HepG2 (cell line): Measurements from ENCODE around the gene TRMU. TPM values are rescaled to one million over a fixed set of nuclear protein-coding genes. Genes with fewer than 3 reads are reported as not detected.

Experiments
- ATF2 ChIP-seq: sonication (generic); formaldehyde crosslinking; IDR thresholded peaks from 2 replicates; pipeline ENCODE4 v1.4.0; 2020; ENCODE audit warnings: missing genetic modification reagents
- BATF2 ChIP-seq: sonication (generic); formaldehyde crosslinking; IDR thresholded peaks from 2 replicates; pipeline ENCODE4 v1.8.0; 2022; ENCODE audit warnings: mild to moderate bottlenecking, missing genetic modification reagents, moderate library complexity
- BCL6 ChIP-seq: IDR thresholded peaks from 2 replicates; pipeline ENCODE4 v1.6.1; 2016; ENCODE audit warnings: missing genetic modification reagents, missing compliant biosample characterization
- CCAR2 ChIP-seq: fragments of 200-400 bp; formaldehyde crosslinking; optimal IDR thresholded peaks from 2 replicates; pipeline ENCODE3; 2018; ENCODE audit warnings: low read depth, mild to moderate bottlenecking, low read length, moderate library complexity
- CHD2 ChIP-seq: IDR thresholded peaks from 2 replicates; pipeline ENCODE4 v1.6.1; 2011; ENCODE audit warnings: low read depth, low read length, improper control_type of control experiment
- MAF1 ChIP-seq: sonication (generic); formaldehyde crosslinking; IDR thresholded peaks from 2 replicates; pipeline ENCODE4 v1.5.0; 2020; ENCODE audit warnings: missing genetic modification reagents, borderline replicate concordance
- RFX5 ChIP-seq: IDR thresholded peaks from 2 replicates; pipeline ENCODE4 v1.6.1; 2011; ENCODE audit warnings: low read depth, low read length, improper control_type of control experiment
- SMAD3 ChIP-seq: sonication (generic); formaldehyde crosslinking; IDR thresholded peaks from 2 replicates; pipeline ENCODE4 v1.4.0; 2020; ENCODE audit warnings: missing genetic modification reagents
- THYN1 ChIP-seq: sonication (generic); formaldehyde crosslinking; IDR thresholded peaks from 2 replicates; pipeline ENCODE4 v1.8.1; 2023; ENCODE audit warnings: low read depth, mild to moderate bottlenecking, moderate library complexity, missing genetic modification reagents, borderline replicate concordance
- TRAFD1 ChIP-seq: sonication (generic); formaldehyde crosslinking; IDR thresholded peaks from 2 replicates; pipeline ENCODE4 v1.5.1; 2020; ENCODE audit warnings: missing genetic modification reagents, mild to moderate bottlenecking, borderline replicate concordance
- U2AF1 ChIP-seq: fragments of 200-400 bp; formaldehyde crosslinking; optimal IDR thresholded peaks from 2 replicates; pipeline ENCODE3; 2017; ENCODE audit warnings: mild to moderate bottlenecking, low read depth, low read length
- ZBTB10 ChIP-seq: sonication (generic); formaldehyde crosslinking; IDR thresholded peaks from 2 replicates; pipeline ENCODE4 v1.4.0; 2020; ENCODE audit warnings: missing genetic modification reagents, borderline replicate concordance
- ZNF3 ChIP-seq: IDR thresholded peaks from 2 replicates; pipeline ENCODE4 v1.7.0; 2017; ENCODE audit warnings: inconsistent platforms
- ZNF414 ChIP-seq: sonication (generic); formaldehyde crosslinking; IDR thresholded peaks from 2 replicates; pipeline ENCODE4 v1.5.0; 2020; ENCODE audit warnings: missing genetic modification reagents
- ZNF567 ChIP-seq: sonication (generic); formaldehyde crosslinking; IDR thresholded peaks from 2 replicates; pipeline ENCODE4 v1.8.1; 2023; ENCODE audit warnings: mild to moderate bottlenecking, missing genetic modification reagents, borderline replicate concordance
- ZNF598 ChIP-seq: sonication (generic); formaldehyde crosslinking; IDR thresholded peaks from 2 replicates; pipeline ENCODE4 v1.5.1; 2020; ENCODE audit warnings: mild to moderate bottlenecking, missing genetic modification reagents, borderline replicate concordance
- ZNF605 ChIP-seq: sonication (generic); formaldehyde crosslinking; IDR thresholded peaks from 2 replicates; pipeline ENCODE4 v1.8.0; 2022; ENCODE audit warnings: mild to moderate bottlenecking, missing genetic modification reagents
- ZNF710 ChIP-seq: sonication (generic); formaldehyde crosslinking; IDR thresholded peaks from 2 replicates; pipeline ENCODE4 v1.5.0; 2020; ENCODE audit warnings: mild to moderate bottlenecking, missing genetic modification reagents, borderline replicate concordance
- polyA plus RNA-seq, 8 experiments: library from polyadenylated mRNA; depleted of rRNA in 3 of 8; stranded (reverse) in 7 of 8; unstranded in 1 of 8; fragments of >200 nt; fragmentation: Illumina TruSeq in 4 of 8; extraction: Trizol in 4 of 8; gene quantifications; 2 replicates each; pipeline versions ENCODE4 v1.2.1 to v1.2.3, GENCODE V29; 2011 to 2016; ENCODE audit warnings: low read depth in 4 of 8, missing spikeins in 1 of 8, mixed read lengths in 1 of 8; ENCODE audit not compliant: insufficient read depth in 1 of 8
- total RNA-seq, 5 experiments: library from RNA; depleted of rRNA; stranded (reverse); fragments of >200 nt; fragmentation: Illumina TruSeq; extraction: Trizol; gene quantifications; 2 replicates each; pipeline ENCODE4 v1.2.3, GENCODE V29; 2016; ENCODE audit warnings: low read depth in 1 of 5

The TRMU gene
- total and polyA plus RNA-seq, 2 of the 13 experiments (the other 11 are each of a cell fraction or from before 2014, with no cell fraction given) = 31.0 to 50.2 TPM

- peak; percentile 53; the same call in 1 of the 2 replicates for TF ChIP-seq BCL6 (CRISPR knock-in tag)
- TF ChIP-seq ZNF3 (CRISPR knock-in tag) = 0 out of 2 replicates have a peak, but pooled peaks have one; percentile 17
- 0 out of 2 replicates have a peak, but pooled peaks have one; percentile 17 for TF ChIP-seq CHD2
- TF ChIP-seq SMAD3 = peak; percentile 85
- TF ChIP-seq THYN1 (CRISPR knock-in tag) = no peak
- no peak for TF ChIP-seq BATF2 (CRISPR knock-in tag)
- no peak; the same call in 1 of the 2 replicates for TF ChIP-seq ZNF605
- no peak for TF ChIP-seq U2AF1
- TF ChIP-seq TRAFD1 (CRISPR knock-in tag) = no peak
- no peak for TF ChIP-seq ZNF414
- TF ChIP-seq ZNF598 (CRISPR knock-in tag) = no peak
- peak; percentile 79 for TF ChIP-seq MAF1 (CRISPR knock-in tag)
- TF ChIP-seq CCAR2 = peak; percentile 81
- TF ChIP-seq RFX5 = peak; percentile 41; the same call in 1 of the 2 replicates
- no peak for TF ChIP-seq ZNF567 (CRISPR knock-in tag)
- peak; percentile 45; the same call in 1 of the 2 replicates for TF ChIP-seq ZNF710 (CRISPR knock-in tag)
- TF ChIP-seq ZBTB10 (CRISPR knock-in tag) = peak; percentile 74; the same call in 1 of the 2 replicates
- TF ChIP-seq ATF2 (CRISPR knock-in tag) = peak; percentile 85
These were observed at the start of gene TRMU (continued) for GRCh38 chr22:46335201-46336118.
